GM23248 (cell line): Measurements from ENCODE around the gene KLHDC7B. TPM values are rescaled to one million over a fixed set of nuclear protein-coding genes. Genes with fewer than 3 reads are reported as not detected.

Experiments
- DNase-seq: peaks from one replicate; pipeline ENCODE4 v3.0.0-alpha.2; 2015
- H2AFZ ChIP-seq: fragments of 200-600 bp; sonication (generic); 2 replicates; pipeline ENCODE4 v1.6.1; 2016; ENCODE audit warnings: antibody characterized with exemption
- H3F3A ChIP-seq: fragments of 200-600 bp; sonication (generic); 2 replicates; pipeline ENCODE4 v1.6.1; 2016; ENCODE audit warnings: mild to moderate bottlenecking, antibody characterized with exemption, mixed run types; ENCODE audit not compliant: insufficient read depth
- H3K27ac ChIP-seq: fragments of 200-600 bp; sonication (generic); 2 replicates; pipeline ENCODE4 v1.5.1; 2016; ENCODE audit warnings: mild to moderate bottlenecking
- H3K27me3 ChIP-seq: fragments of 200-600 bp; sonication (generic); replicated peaks from 2 replicates; pipeline ENCODE4 v1.6.1; 2016; ENCODE audit warnings: mild to moderate bottlenecking; ENCODE audit not compliant: insufficient read depth
- H3K36me3 ChIP-seq: fragments of 200-600 bp; sonication (generic); 2 replicates; pipeline ENCODE4 v1.6.1; 2016; ENCODE audit warnings: low read depth, mild to moderate bottlenecking
- H3K4me1 ChIP-seq: fragments of 200-600 bp; sonication (generic); 2 replicates; pipeline ENCODE4 v1.6.1; 2016; ENCODE audit warnings: mild to moderate bottlenecking; ENCODE audit not compliant: insufficient read depth
- H3K4me2 ChIP-seq: fragments of 200-600 bp; sonication (generic); one replicate; pipeline ENCODE4 v1.6.1; 2016; ENCODE audit warnings: mild to moderate bottlenecking; ENCODE audit not compliant: unreplicated experiment
- H3K4me3 ChIP-seq: fragments of 200-600 bp; sonication (generic); 2 replicates; pipeline ENCODE4 v1.5.1; 2016; ENCODE audit warnings: mild to moderate bottlenecking
- H3K79me2 ChIP-seq: fragments of 200-600 bp; sonication (generic); 2 replicates; pipeline ENCODE4 v1.6.1; 2016; ENCODE audit warnings: mild to moderate bottlenecking; ENCODE audit not compliant: insufficient read depth
- H3K9ac ChIP-seq: fragments of 200-600 bp; sonication (generic); 2 replicates; pipeline ENCODE4 v1.6.1; 2016; ENCODE audit warnings: mild to moderate bottlenecking
- H3K9me2 ChIP-seq: fragments of 200-600 bp; sonication (generic); 2 replicates; pipeline ENCODE4 v1.6.1; 2016; ENCODE audit warnings: mixed run types, mild to moderate bottlenecking, moderate library complexity; ENCODE audit not compliant: insufficient read depth
- H3K9me3 ChIP-seq: fragments of 200-600 bp; sonication (generic); one replicate; pipeline ENCODE4 v1.6.1; 2017; ENCODE audit warnings: low read depth
- H4K20me1 ChIP-seq: fragments of 200-600 bp; sonication (generic); 2 replicates; pipeline ENCODE4 v1.6.0; 2016; ENCODE audit not compliant: insufficient read depth
- EZH2 ChIP-seq: fragments of 200-600 bp; sonication (generic); IDR thresholded peaks from 2 replicates; pipeline ENCODE4 v1.6.1; 2018; ENCODE audit warnings: antibody characterized with exemption, mild to moderate bottlenecking; ENCODE audit not compliant: insufficient read depth, poor library complexity, severe bottlenecking
- EZH2phosphoT487 ChIP-seq: fragments of 200-600 bp; sonication (generic); IDR thresholded peaks from 2 replicates; pipeline ENCODE4 v1.6.1; 2018; ENCODE audit warnings: antibody characterized with exemption, moderate library complexity, mild to moderate bottlenecking, low read depth; ENCODE audit not compliant: insufficient read depth
- WGBS, 2 experiments: methylation state at CpG; one replicate each; pipeline ENCODE4 v1.1.6; 2015 to 2017; ENCODE audit warnings: low lambda C conversion rate in 2 of 2, low coverage in 1 of 2; ENCODE audit errors: missing lambda C conversion rate in 2 of 2; 5-methylcytosine and 5-hydroxymethylcytosine counted together
- in situ Hi-C: fragments of 300-500 bp; cut with MboI; formaldehyde crosslinking; loops from 2 replicates; pipeline ENCODE4 v1.15.0; 2020
- polyA plus RNA-seq: library from polyadenylated mRNA; unstranded; fragments of >200 nt; fragmentation: Nextera tagmentation; extraction: Ambion mirVana; gene quantifications from 2 replicates; pipeline ENCODE4 v1.2.1, GENCODE V29; 2016
- total RNA-seq: library from RNA; depleted of rRNA; stranded (reverse); fragments of >200 nt; shearing (Covaris generic); gene quantifications from 2 replicates; pipeline ENCODE4 v1.2.3, GENCODE V29; 2014

The KLHDC7B gene
- total and polyA plus RNA-seq, 2 experiments from 2014 or later = 0.06 TPM; not detected in 1

- no peak overlapping the region for H2AFZ ChIP-seq
- peaks cover 9% of the 10 kb centered on the region; the same call in 1 of the 2 replicates for H3K4me1 ChIP-seq
- in situ Hi-C loops = no loop called here
- no peaks in the 10 kb centered on the region for H3K9me2 ChIP-seq
- no peaks in the 10 kb centered on the region for H3K27me3 ChIP-seq
- no peaks in the 10 kb centered on the region for H3K9me3 ChIP-seq
- H3K9ac ChIP-seq = no peak overlapping the region
- H3K27ac ChIP-seq = no peak overlapping the region
- no peaks in the 10 kb centered on the region for H3K36me3 ChIP-seq
- no peaks in the 10 kb centered on the region for H3F3A ChIP-seq
- H3K4me3 ChIP-seq = no peak overlapping the region
- TF ChIP-seq EZH2phosphoT487 (no peak), EZH2 (no peak)
- 75 to 78% methylated on average over 5 of the region's 5 CpGs for WGBS, 2 experiments
- no peak overlapping the region for H3K4me2 ChIP-seq
- no peaks in the 10 kb centered on the region for H4K20me1 ChIP-seq
- DNase-seq = no peak
- H3K79me2 ChIP-seq = peaks cover 7% of the 10 kb centered on the region
Observed at GRCh38 chr22:50586416-50586815, 40.7 kb downstream of the KLHDC7B start.

- Histone ChIP-seq H3K36me3 (no peaks in the 10 kb centered on the region), H4K20me1 (no peaks in the 10 kb centered on the region), H3K79me2 (no peaks in the 10 kb centered on the region), H3K4me2 (no peak overlapping the region), H3K9me2 (no peaks in the 10 kb centered on the region), H3K4me3 (no peak overlapping the region), H3K9me3 (no peaks in the 10 kb centered on the region), H3K27ac (no peak overlapping the region), H3K9ac (no peak overlapping the region), H2AFZ (no peak overlapping the region), H3K4me1 (peaks cover 5% of the 10 kb centered on the region; the same call in 1 of the 2 replicates), H3K27me3 (no peaks in the 10 kb centered on the region), H3F3A (no peaks in the 10 kb centered on the region)
- in situ Hi-C loops = no loop called here
- 93 to 96% methylated on average over 5 of the region's 5 CpGs for WGBS, 2 experiments
- TF ChIP-seq EZH2 (no peak), EZH2phosphoT487 (no peak)
- DNase-seq = no peak
Observed at GRCh38 chr22:50587407-50587806, 41.7 kb downstream of the KLHDC7B start.

- H3K4me1 ChIP-seq = no peaks in the 10 kb centered on the region
- WGBS, 2 experiments = 71 to 77% methylated on average over 3 of the region's 3 CpGs
- H3K9me3 ChIP-seq = no peaks in the 10 kb centered on the region
- in situ Hi-C loops = no loop called here
- H2AFZ ChIP-seq = no peak overlapping the region
- no peaks in the 10 kb centered on the region for H3K36me3 ChIP-seq
- no peak overlapping the region for H3K27ac ChIP-seq
- H3K27me3 ChIP-seq = no peaks in the 10 kb centered on the region
- H3F3A ChIP-seq = no peaks in the 10 kb centered on the region
- H3K4me3 ChIP-seq = no peak overlapping the region
- no peak overlapping the region for H3K4me2 ChIP-seq
- H3K9me2 ChIP-seq = no peaks in the 10 kb centered on the region
- no peak for DNase-seq
- no peak for TF ChIP-seq EZH2phosphoT487
- TF ChIP-seq EZH2 = no peak
- no peaks in the 10 kb centered on the region for H4K20me1 ChIP-seq
- no peak overlapping the region for H3K9ac ChIP-seq
- no peaks in the 10 kb centered on the region for H3K79me2 ChIP-seq
Observed at GRCh38 chr22:50595189-50595588, 49.5 kb downstream of the KLHDC7B start.

- Histone ChIP-seq H3K79me2 (no peaks in the 10 kb centered on the region), H3K9me3 (no peaks in the 10 kb centered on the region), H3K27ac (no peak overlapping the region), H3K36me3 (no peaks in the 10 kb centered on the region), H3K4me3 (no peak overlapping the region), H4K20me1 (no peaks in the 10 kb centered on the region), H3K4me1 (no peaks in the 10 kb centered on the region), H3K9ac (no peak overlapping the region), H2AFZ (no peak overlapping the region), H3F3A (no peaks in the 10 kb centered on the region), H3K4me2 (no peak overlapping the region), H3K9me2 (no peaks in the 10 kb centered on the region), H3K27me3 (peaks cover 7% of the 10 kb centered on the region)
- DNase-seq = no peak
- 64 to 85% methylated on average over 5 of the region's 5 CpGs for WGBS, 2 experiments
- TF ChIP-seq EZH2 (no peak), EZH2phosphoT487 (no peak)
- in situ Hi-C loops = no loop called here
Observed at GRCh38 chr22:50597097-50597496, 51.4 kb downstream of the KLHDC7B start.
